Measurements from ENCODE around the gene SLC16A2.

Gene SLC16A2

DNA sequence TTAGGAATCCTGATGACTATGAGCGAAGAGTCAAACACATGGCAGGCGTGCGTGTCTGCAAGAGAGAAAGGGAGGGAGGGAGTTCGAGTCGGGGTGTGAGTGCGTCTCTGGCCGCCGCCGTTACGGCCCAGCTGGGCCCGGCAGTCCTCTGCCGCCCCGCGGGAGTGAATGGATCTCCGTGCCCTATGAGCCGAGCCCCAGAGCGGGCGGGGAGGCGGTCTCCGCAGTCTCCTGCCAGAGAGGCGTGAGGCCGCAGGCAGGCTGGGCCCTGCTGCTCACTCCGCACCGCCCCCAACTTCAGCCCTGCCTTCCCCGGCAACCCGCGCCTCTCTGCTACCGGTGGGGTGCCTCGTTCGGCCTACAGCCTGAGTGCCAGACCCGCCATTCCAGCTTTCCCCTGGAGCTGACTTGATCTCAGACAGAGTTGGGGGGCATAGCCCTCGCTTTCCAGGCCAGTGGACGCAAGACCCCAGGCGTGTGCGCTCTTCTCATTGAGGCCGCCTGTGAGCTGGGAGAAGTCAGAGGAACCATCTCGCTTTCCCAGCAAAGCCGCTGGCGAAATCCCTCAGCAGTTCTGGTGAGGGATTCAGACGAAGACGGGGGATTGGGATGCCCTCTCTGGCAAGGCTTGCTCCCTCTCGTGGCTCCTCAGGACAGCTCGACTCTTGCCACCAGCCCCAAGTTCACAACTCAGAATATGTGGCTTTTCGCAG is 1.4 kb downstream of the SLC16A2 start:
- Histone ChIP-seq H2AFZ (ENCODE audit: low read length) (no peak overlapping the region), H3K4me2 (ENCODE audit: low read depth, low read length, poor library complexity, severe bottlenecking) (no peak overlapping the region), H3K36me3 (ENCODE audit: insufficient read depth, low read length) (no peaks in the 10 kb centered on the region), H3K4me1 (ENCODE audit: insufficient read depth, low read length, poor library complexity, severe bottlenecking) (no peaks in the 10 kb centered on the region), H3K27me3 (ENCODE audit: insufficient read depth, low read length, poor library complexity, severe bottlenecking) (no peaks in the 10 kb centered on the region), H3K79me2 (ENCODE audit: insufficient read depth, low read length) (no peaks in the 10 kb centered on the region), H3K9me2 (replicated peaks; ENCODE audit: low read depth, low read length) (no peaks in the 10 kb centered on the region), H3K4me3 (ENCODE audit: low read length, poor library complexity, severe bottlenecking) (no peak overlapping the region), H4K20me1 (ENCODE audit: insufficient read depth, low read length, poor library complexity, severe bottlenecking) (no peaks in the 10 kb centered on the region), H3F3A (ENCODE audit: low read depth) (no peaks in the 10 kb centered on the region), H3K9me3 (ENCODE audit: insufficient read depth, low read depth, low read length) (no peaks in the 10 kb centered on the region), H3K9ac (ENCODE audit: low read depth, low read length, poor library complexity, severe bottlenecking) (no peak overlapping the region)
- TF ChIP-seq, protein P1, sequence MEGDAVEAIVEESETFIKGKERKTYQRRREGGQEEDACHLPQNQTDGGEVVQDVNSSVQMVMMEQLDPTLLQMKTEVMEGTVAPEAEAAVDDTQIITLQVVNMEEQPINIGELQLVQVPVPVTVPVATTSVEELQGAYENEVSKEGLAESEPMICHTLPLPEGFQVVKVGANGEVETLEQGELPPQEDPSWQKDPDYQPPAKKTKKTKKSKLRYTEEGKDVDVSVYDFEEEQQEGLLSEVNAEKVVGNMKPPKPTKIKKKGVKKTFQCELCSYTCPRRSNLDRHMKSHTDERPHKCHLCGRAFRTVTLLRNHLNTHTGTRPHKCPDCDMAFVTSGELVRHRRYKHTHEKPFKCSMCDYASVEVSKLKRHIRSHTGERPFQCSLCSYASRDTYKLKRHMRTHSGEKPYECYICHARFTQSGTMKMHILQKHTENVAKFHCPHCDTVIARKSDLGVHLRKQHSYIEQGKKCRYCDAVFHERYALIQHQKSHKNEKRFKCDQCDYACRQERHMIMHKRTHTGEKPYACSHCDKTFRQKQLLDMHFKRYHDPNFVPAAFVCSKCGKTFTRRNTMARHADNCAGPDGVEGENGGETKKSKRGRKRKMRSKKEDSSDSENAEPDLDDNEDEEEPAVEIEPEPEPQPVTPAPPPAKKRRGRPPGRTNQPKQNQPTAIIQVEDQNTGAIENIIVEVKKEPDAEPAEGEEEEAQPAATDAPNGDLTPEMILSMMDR (conservative IDR thresholded peaks at IDR 0.05; ENCODE audit: low read length): no peak
- TF ChIP-seq EZH2phosphoT487 (IDR thresholded peaks at IDR 0.05; ENCODE audit: borderline replicate concordance): no peak

DNA sequence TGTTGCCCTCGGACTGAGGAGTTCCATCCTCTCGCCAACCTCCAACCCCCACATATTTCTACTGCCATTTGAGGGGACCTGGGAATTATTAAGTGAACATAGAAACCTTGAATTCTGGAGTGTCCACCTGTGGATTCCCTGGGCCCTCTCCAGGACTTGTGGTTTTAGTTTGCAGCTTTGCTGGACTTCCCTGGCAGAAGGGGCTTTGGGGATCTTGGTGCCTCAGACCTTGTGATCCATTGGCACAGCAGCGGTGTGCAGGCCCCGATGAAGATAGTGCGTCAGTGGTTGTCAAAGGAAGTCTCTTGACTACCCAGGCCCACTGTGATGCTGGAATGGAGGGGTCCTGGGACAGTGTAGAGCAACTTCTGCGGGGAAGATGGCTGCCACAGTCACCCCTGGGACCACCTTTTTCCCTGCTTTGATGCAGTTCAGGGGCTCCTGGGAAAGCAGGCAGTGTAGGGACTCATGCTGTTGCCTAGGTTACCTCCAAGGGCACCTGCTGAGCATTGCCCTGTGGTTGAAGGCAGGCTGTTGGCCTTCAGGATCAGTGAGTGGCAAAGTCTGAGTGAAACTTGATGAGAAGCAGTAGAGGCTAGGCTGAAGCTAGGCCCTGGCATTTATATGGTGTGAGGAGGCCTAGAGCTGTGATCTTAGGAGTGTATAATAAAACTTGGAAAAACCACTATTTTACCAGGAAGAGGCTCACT is 2.2 kb downstream of the SLC16A2 start:
- H3K9me2 ChIP-seq (replicated peaks; ENCODE audit: low read depth, low read length): no peaks in the 10 kb centered on the region
- no peaks in the 10 kb centered on the region for H4K20me1 ChIP-seq (ENCODE audit: insufficient read depth, low read length, poor library complexity, severe bottlenecking)
- no peak overlapping the region for H3K9ac ChIP-seq (ENCODE audit: low read depth, low read length, poor library complexity, severe bottlenecking)
- H3K9me3 ChIP-seq (ENCODE audit: insufficient read depth, low read depth, low read length): no peaks in the 10 kb centered on the region
- no peak overlapping the region for H2AFZ ChIP-seq (ENCODE audit: low read length)
- no peak overlapping the region for H3K4me3 ChIP-seq (ENCODE audit: low read length, poor library complexity, severe bottlenecking)
- peak overlapping the region; percentile 34 for H3K4me2 ChIP-seq (ENCODE audit: low read depth, low read length, poor library complexity, severe bottlenecking)
- no peaks in the 10 kb centered on the region for H3K36me3 ChIP-seq (ENCODE audit: insufficient read depth, low read length)
- TF ChIP-seq, protein P1 (conservative IDR thresholded peaks at IDR 0.05; ENCODE audit: low read length): no peak
- no peak for TF ChIP-seq EZH2phosphoT487 (IDR thresholded peaks at IDR 0.05; ENCODE audit: borderline replicate concordance)
- no peaks in the 10 kb centered on the region for H3K79me2 ChIP-seq (ENCODE audit: insufficient read depth, low read length)
- no peaks in the 10 kb centered on the region for H3K4me1 ChIP-seq (ENCODE audit: insufficient read depth, low read length, poor library complexity, severe bottlenecking)
- no peaks in the 10 kb centered on the region for H3F3A ChIP-seq (ENCODE audit: low read depth)
- no peaks in the 10 kb centered on the region for H3K27me3 ChIP-seq (ENCODE audit: insufficient read depth, low read length, poor library complexity, severe bottlenecking)

DNA sequence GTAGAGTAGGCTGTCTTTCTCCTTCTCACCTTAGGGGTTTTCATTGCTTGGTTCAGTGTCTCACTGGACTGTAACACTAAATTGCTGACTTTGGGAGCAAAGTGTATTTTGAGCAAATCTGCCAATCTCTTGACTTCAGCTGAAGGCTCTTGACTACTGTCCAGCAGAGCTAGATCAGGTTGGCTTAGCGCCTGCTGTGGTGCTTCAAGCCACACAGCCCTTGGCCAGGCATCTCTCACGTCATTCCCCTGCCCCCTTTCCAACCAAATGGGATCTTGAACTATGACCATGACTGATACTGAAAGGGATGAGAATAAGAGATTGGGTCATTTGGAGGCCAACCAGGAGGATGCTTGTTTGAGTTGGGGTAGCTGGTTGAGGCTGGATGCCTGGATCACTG is 4.8 kb downstream of the SLC16A2 start:
- no peaks in the 10 kb centered on the region for H3K79me2 ChIP-seq (ENCODE audit: insufficient read depth, low read length)
- no peak overlapping the region for H3K4me3 ChIP-seq (ENCODE audit: low read length, poor library complexity, severe bottlenecking)
- H3K9ac ChIP-seq (ENCODE audit: low read depth, low read length, poor library complexity, severe bottlenecking): no peak overlapping the region
- H3K4me2 ChIP-seq (ENCODE audit: low read depth, low read length, poor library complexity, severe bottlenecking): no peak overlapping the region
- H3K4me1 ChIP-seq (ENCODE audit: insufficient read depth, low read length, poor library complexity, severe bottlenecking): no peaks in the 10 kb centered on the region
- H3K9me3 ChIP-seq (ENCODE audit: insufficient read depth, low read depth, low read length): no peaks in the 10 kb centered on the region
- H4K20me1 ChIP-seq (ENCODE audit: insufficient read depth, low read length, poor library complexity, severe bottlenecking): no peaks in the 10 kb centered on the region
- H3K9me2 ChIP-seq (replicated peaks; ENCODE audit: low read depth, low read length): no peaks in the 10 kb centered on the region
- no peaks in the 10 kb centered on the region for H3K27me3 ChIP-seq (ENCODE audit: insufficient read depth, low read length, poor library complexity, severe bottlenecking)
- H2AFZ ChIP-seq (ENCODE audit: low read length): no peak overlapping the region
- TF ChIP-seq EZH2phosphoT487 (IDR thresholded peaks at IDR 0.05; ENCODE audit: borderline replicate concordance): no peak
- TF ChIP-seq, protein P1 (conservative IDR thresholded peaks at IDR 0.05; ENCODE audit: low read length): no peak
- H3K36me3 ChIP-seq (ENCODE audit: insufficient read depth, low read length): no peaks in the 10 kb centered on the region
- no peaks in the 10 kb centered on the region for H3F3A ChIP-seq (ENCODE audit: low read depth)

Data from Loucy (cell line).